C4-2B (cell line): ENCODE measurements around the gene EYA4.

Experiments
- CTCF ChIP-seq: fragments of 450-650 bp; conservative IDR thresholded peaks from 2 replicates; pipeline ENCODE4 v1.5.1; 2017; ENCODE audit warnings: mild to moderate bottlenecking
- ZFX ChIP-seq: fragments of 450-650 bp; IDR thresholded peaks from 2 replicates; pipeline ENCODE4 v1.6.1; 2017

GRCh38 chr6:133286765-133287164 is 45.6 kb downstream of the EYA4 start:
- TF ChIP-seq CTCF, result peak; percentile 41
- TF ChIP-seq ZFX, result no peak
